GM12878 (cell line): Measurements from ENCODE around the gene PDE9A. TPM values are rescaled to one million over a fixed set of nuclear protein-coding genes. Genes with fewer than 3 reads are reported as not detected.

ENCODE experiments used
- ATAC-seq: fragments of 200-7000 bp; cut with Tn5 transposase; 3 replicates; pipeline ENCODE4 v1.9.1; 2020; ENCODE audit warnings: mild to moderate bottlenecking, moderate library complexity
- BruUV-seq: library from RNA; stranded (reverse); fragments of 400-500 nt; replicated peaks from 2 replicates; lab custom pipeline; 2021; lab: Mats Ljungman, UMichigan
- CTCF ChIA-PET: fragments of 300-600 bp; sonication (Branson Sonifier 250); formaldehyde crosslinking; extraction: SDS; loops from one replicate; lab custom pipeline; 2021; ENCODE audit warnings: inconsistent platforms; lab: Yijun Ruan, JAX
- POLR2A ChIA-PET: fragments of 350-600 bp; formaldehyde crosslinking; extraction: SDS; loops from one replicate; lab custom pipeline; 2021; ENCODE audit warnings: inconsistent platforms; lab: Charles Lee
- RAD21 ChIA-PET: fragments of 300-600 bp; sonication (Branson Sonifier 250); formaldehyde crosslinking; loops from one replicate; lab custom pipeline; 2023; ENCODE audit warnings: antibody characterized with exemption; ENCODE audit not compliant: unreplicated experiment; lab: Charles Lee
- SMC1A ChIA-PET: fragments of 300-600 bp; sonication (Branson Sonifier 250); formaldehyde crosslinking; loops from one replicate; lab custom pipeline; 2023; ENCODE audit not compliant: unreplicated experiment, uncharacterized antibody; lab: Charles Lee
- DNase-seq: peaks from one replicate; pipeline ENCODE4 v3.0.0-alpha.2; 2011; ENCODE audit warnings: low read depth, low spot score
- FAIRE-seq: peaks from 3 replicates; lab custom pipeline; 2011; peaks lifted over from hg19 to GRCh38; lab: Jason Lieb, UNC
- H2AFZ ChIP-seq: 2 replicates; pipeline ENCODE4 v1.6.0; 2011; ENCODE audit warnings: low read depth, low read length, control low read depth; ENCODE audit not compliant: control insufficient read depth
- H3K27ac ChIP-seq: 2 replicates; pipeline ENCODE4 v1.5.1; 2011; ENCODE audit warnings: control low read depth; ENCODE audit not compliant: control insufficient read depth, insufficient read depth
- H3K27me3 ChIP-seq, 2 experiments: replicated peaks in 1 of 2; 2 replicates each; pipeline versions ENCODE4 v1.6.0 to v1.6.1; 2011; ENCODE audit warnings: low read length in 1 of 2; ENCODE audit not compliant: control insufficient read depth in 2 of 2, insufficient read depth in 2 of 2
- H3K36me3 ChIP-seq, 2 experiments: 2 replicates each; pipeline ENCODE4 v1.5.1; 2011; ENCODE audit warnings: low read length in 1 of 2; ENCODE audit not compliant: control insufficient read depth in 2 of 2, insufficient read depth in 2 of 2
- H3K4me1 ChIP-seq: 2 replicates; pipeline ENCODE4 v1.6.1; 2011; ENCODE audit warnings: mild to moderate bottlenecking, low read length, moderate library complexity, mixed read lengths; ENCODE audit not compliant: control insufficient read depth, insufficient read depth
- H3K4me2 ChIP-seq: 2 replicates; pipeline ENCODE4 v1.6.0; 2011; ENCODE audit warnings: control low read depth; ENCODE audit not compliant: control insufficient read depth, insufficient read depth
- H3K4me3 ChIP-seq: fragments of 200-600 bp; sonication (generic); 2 replicates; pipeline ENCODE4 v1.5.1; 2016
- H3K79me2 ChIP-seq: 2 replicates; pipeline ENCODE4 v1.6.0; 2011; ENCODE audit warnings: low read length; ENCODE audit not compliant: control insufficient read depth, insufficient read depth
- H3K9ac ChIP-seq: 2 replicates; pipeline ENCODE4 v1.8.0; 2011; ENCODE audit warnings: low read length, control low read depth, mixed read lengths; ENCODE audit not compliant: control insufficient read depth, insufficient read depth
- H3K9me3 ChIP-seq: replicated peaks from 3 replicates; pipeline ENCODE4 v1.5.1; 2011; ENCODE audit warnings: mild to moderate bottlenecking, low read length; ENCODE audit not compliant: control insufficient read depth, insufficient read depth
- H4K20me1 ChIP-seq: 2 replicates; pipeline ENCODE4 v1.6.0; 2011; ENCODE audit not compliant: control insufficient read depth, insufficient read depth
- CREB1 ChIP-seq: IDR thresholded peaks from 2 replicates; pipeline ENCODE4 v1.6.1; 2012; ENCODE audit warnings: low read depth, mild to moderate bottlenecking, inconsistent platforms
- KLF5 ChIP-seq: fragments of 450-650 bp; IDR thresholded peaks from 2 replicates; pipeline ENCODE4 v1.6.1; 2014; ENCODE audit warnings: mild to moderate bottlenecking; ENCODE audit not compliant: partially characterized antibody
- RUNX3 ChIP-seq: IDR thresholded peaks from 2 replicates; pipeline ENCODE4 v1.6.1; 2012; ENCODE audit warnings: low read length, inconsistent platforms
- WGBS: methylation state at CpG from one replicate; pipeline ENCODE4 v1.1.6; 2016; ENCODE audit warnings: low lambda C conversion rate; ENCODE audit not compliant: insufficient replicate concordance, insufficient coverage; ENCODE audit errors: missing lambda C conversion rate; 5-methylcytosine and 5-hydroxymethylcytosine counted together
- in situ Hi-C: fragments of 300-500 bp; cut with MboI; formaldehyde crosslinking; loops from 9 replicates; pipeline ENCODE4 v1.14.3; 2018; ENCODE audit warnings: mixed read lengths
- intact Hi-C: fragments of 100-400 bp; cut with micrococcal nuclease; formaldehyde crosslinking; loops from one replicate; pipeline ENCODE4 v1.14.2; 2022; ENCODE audit not compliant: unreplicated experiment
- polyA plus RNA-seq, 11 experiments: library from polyadenylated mRNA; depleted of rRNA in 4 of 11; unstranded in 6 of 11; stranded (reverse) in 5 of 11; fragments of >200 nt; fragmentation: Nextera tagmentation in 4 of 11; fragmentation: Illumina TruSeq in 1 of 11; extraction: Ambion mirVana in 4 of 11; extraction: Trizol in 1 of 11; gene quantifications; 1 replicate in 1 of 11; 2 replicates in 10 of 11; pipeline versions ENCODE4 v1.2.1 to v1.2.3, GENCODE V29; 2011 to 2016; ENCODE audit warnings: inconsistent platforms in 2 of 11, missing spikeins in 2 of 11, low read depth in 1 of 11
- total RNA-seq, 4 experiments: library from RNA; depleted of rRNA in 3 of 4; stranded (reverse); fragments of >200 nt in 3 of 4; fragmentation: Illumina TruSeq in 1 of 4; extraction: Trizol in 1 of 4; gene quantifications; 2 replicates each; pipeline versions ENCODE4 v1.2.1 to v1.2.3, GENCODE V29; 2013 to 2021
- TF ChIP-seq, protein P1 (sequence below): fragments of 450-650 bp; IDR thresholded peaks from 2 replicates; pipeline ENCODE4 v1.6.1; 2016; ENCODE audit warnings: mild to moderate bottlenecking, moderate library complexity, borderline replicate concordance
- TF ChIP-seq, protein P2 (sequence below): fragments of 150-350 bp; IDR thresholded peaks from 2 replicates; pipeline ENCODE4 v1.6.1; 2014; ENCODE audit warnings: mild to moderate bottlenecking, low read depth, low read length

Gene PDE9A
- total and polyA plus RNA-seq, 10 of the 15 experiments (the other 5 are each of a cell fraction or from before 2014, with no cell fraction given): 0.08 to 0.45 (median 0.20) TPM; not detected in 1

DNA sequence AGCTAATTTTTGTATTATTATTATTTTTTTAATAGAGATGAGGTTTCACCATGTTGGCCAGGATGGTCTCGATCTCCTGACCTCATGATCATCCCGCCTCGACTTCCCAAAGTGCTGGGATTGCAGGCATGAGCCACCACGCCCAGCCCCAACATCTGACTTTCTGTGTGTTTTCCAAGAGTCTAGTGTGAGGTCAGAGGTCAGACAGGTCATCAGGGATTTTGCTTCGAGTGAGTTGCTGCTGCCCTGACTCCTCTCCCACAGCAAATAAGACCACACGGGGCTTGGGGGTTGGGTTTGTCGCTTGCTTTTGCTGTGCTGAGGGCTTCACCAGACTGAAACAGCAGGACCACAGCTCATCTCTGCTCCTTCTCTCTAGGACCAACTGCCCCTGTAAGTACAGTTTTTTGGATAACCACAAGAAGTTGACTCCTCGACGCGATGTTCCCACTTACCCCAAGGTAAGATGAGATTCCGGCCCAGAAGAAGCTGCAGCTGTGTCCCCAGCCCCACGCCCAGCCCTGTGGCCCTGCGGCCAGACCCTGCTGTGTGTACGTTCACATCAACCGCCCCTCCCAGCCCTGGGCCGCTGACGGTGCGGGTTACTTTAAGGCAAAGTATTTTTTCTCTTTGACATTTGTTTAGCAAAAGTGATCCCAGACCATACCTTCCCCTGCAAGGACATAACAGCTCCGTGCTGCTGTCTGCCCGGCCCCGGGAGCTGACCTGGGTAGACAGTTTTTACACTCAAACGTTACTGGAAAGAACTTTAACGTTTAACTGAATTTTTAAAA lies 97.5 kb downstream of the PDE9A start:
- H3K9me3 ChIP-seq: no peaks in the 10 kb centered on the region
- intact Hi-C loops: no loop called here
- H3K4me3 ChIP-seq: no peak overlapping the region
- 46% methylated on average over 23 of the region's 23 CpGs for WGBS
- ATAC-seq: no peak
- ChIA-PET POLR2A (no interaction called here), CTCF (no interaction called here)
- H3K4me2 ChIP-seq: no peak overlapping the region
- peaks cover 1 to 4% of the 10 kb centered on the region in 2 experiments; a peak in 2 of 4 replicates for H3K27me3 ChIP-seq
- H3K27ac ChIP-seq: no peak overlapping the region
- H3K36me3 ChIP-seq: no peaks in the 10 kb centered on the region
- no peak for TF ChIP-seq RUNX3
- TF ChIP-seq CREB1: no peak
- TF ChIP-seq, protein P1, sequence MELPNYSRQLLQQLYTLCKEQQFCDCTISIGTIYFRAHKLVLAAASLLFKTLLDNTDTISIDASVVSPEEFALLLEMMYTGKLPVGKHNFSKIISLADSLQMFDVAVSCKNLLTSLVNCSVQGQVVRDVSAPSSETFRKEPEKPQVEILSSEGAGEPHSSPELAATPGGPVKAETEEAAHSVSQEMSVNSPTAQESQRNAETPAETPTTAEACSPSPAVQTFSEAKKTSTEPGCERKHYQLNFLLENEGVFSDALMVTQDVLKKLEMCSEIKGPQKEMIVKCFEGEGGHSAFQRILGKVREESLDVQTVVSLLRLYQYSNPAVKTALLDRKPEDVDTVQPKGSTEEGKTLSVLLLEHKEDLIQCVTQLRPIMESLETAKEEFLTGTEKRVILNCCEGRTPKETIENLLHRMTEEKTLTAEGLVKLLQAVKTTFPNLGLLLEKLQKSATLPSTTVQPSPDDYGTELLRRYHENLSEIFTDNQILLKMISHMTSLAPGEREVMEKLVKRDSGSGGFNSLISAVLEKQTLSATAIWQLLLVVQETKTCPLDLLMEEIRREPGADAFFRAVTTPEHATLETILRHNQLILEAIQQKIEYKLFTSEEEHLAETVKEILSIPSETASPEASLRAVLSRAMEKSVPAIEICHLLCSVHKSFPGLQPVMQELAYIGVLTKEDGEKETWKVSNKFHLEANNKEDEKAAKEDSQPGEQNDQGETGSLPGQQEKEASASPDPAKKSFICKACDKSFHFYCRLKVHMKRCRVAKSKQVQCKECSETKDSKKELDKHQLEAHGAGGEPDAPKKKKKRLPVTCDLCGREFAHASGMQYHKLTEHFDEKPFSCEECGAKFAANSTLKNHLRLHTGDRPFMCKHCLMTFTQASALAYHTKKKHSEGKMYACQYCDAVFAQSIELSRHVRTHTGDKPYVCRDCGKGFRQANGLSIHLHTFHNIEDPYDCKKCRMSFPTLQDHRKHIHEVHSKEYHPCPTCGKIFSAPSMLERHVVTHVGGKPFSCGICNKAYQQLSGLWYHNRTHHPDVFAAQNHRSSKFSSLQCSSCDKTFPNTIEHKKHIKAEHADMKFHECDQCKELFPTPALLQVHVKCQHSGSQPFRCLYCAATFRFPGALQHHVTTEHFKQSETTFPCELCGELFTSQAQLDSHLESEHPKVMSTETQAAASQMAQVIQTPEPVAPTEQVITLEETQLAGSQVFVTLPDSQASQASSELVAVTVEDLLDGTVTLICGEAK: no peak
- TF ChIP-seq, protein P2, sequence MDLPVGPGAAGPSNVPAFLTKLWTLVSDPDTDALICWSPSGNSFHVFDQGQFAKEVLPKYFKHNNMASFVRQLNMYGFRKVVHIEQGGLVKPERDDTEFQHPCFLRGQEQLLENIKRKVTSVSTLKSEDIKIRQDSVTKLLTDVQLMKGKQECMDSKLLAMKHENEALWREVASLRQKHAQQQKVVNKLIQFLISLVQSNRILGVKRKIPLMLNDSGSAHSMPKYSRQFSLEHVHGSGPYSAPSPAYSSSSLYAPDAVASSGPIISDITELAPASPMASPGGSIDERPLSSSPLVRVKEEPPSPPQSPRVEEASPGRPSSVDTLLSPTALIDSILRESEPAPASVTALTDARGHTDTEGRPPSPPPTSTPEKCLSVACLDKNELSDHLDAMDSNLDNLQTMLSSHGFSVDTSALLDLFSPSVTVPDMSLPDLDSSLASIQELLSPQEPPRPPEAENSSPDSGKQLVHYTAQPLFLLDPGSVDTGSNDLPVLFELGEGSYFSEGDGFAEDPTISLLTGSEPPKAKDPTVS: no peak
- no peak for TF ChIP-seq KLF5
- TF ChIP-seq, all 136 proteins: peak for 0
- RAD21 ChIA-PET: no interaction called here
- no peak overlapping the region for H2AFZ ChIP-seq
- no peaks in the 10 kb centered on the region for H3K79me2 ChIP-seq
- in situ Hi-C loops: no loop called here
- no peak for DNase-seq
- no peaks in the 10 kb centered on the region for H4K20me1 ChIP-seq
- FAIRE-seq: no peak
- no peaks in the 10 kb centered on the region for H3K4me1 ChIP-seq
- no peak overlapping the region for H3K9ac ChIP-seq
- SMC1A ChIA-PET: no interaction called here
- no TSS peak for BruUV-seq
